Suprapubic skin (tissue), 4 donors: ENCODE measurements around the gene LIN28B.

Experiments used
- CTCF ChIP-seq, 2 donors: fragments of 200-600 bp in 1 of 2; fragments of 450-650 bp in 1 of 2; sonication (generic) in 1 of 2; IDR thresholded peaks; one replicate each; pipeline ENCODE4 v1.5.1; 2016 to 2019; ENCODE audit warnings: antibody characterized with exemption in 2 of 2, mild to moderate bottlenecking in 1 of 2, moderate library complexity in 1 of 2
- POLR2A ChIP-seq, 2 donors: fragments of 450-650 bp; IDR thresholded peaks; one replicate each; pipeline ENCODE4 v1.6.1; 2017; ENCODE audit warnings: antibody characterized with exemption in 2 of 2, mild to moderate bottlenecking in 2 of 2, moderate library complexity in 2 of 2
- POLR2AphosphoS5 ChIP-seq, 3 donors: sonication (generic); formaldehyde crosslinking; IDR thresholded peaks; one replicate each; pipeline ENCODE4 v1.6.1; 2017; ENCODE audit warnings: antibody characterized with exemption in 3 of 3

GRCh38 chr6:104983776-104984175, 26.9 kb downstream of the LIN28B start:
- TF ChIP-seq CTCF (IDR thresholded peaks at IDR 0.05) (no peak), POLR2AphosphoS5 (IDR thresholded peaks at IDR 0.05) (no peak), POLR2A (IDR thresholded peaks at IDR 0.05) (no peak)
